ENCODE measurements around the gene CD274.

GRCh38 chr9:5514617-5515260, 64.4 kb downstream of the CD274 start:
- TF ChIP-seq CTCF (IDR thresholded peaks at IDR 0.05; ENCODE audit: low read length) = no peak
- no peak for TF ChIP-seq EZH2 (optimal IDR thresholded peaks at IDR 0.05; ENCODE audit: low read depth, low read length)

Measured in MM.1S (cell line).